ENCODE measurements around the gene CETP. TPM values are rescaled to one million over a fixed set of nuclear protein-coding genes. Genes with fewer than 3 reads are reported as not detected.
"Not testable (repeated sequence)": the region's sequence is repeated elsewhere in the genome, so short reads cannot be mapped to it uniquely, and the experiment has no call there.

The CETP gene
- total and polyA plus RNA-seq, 12 donors: 0.15 to 2.1 (median 0.31) TPM; not detected in 3

DNA sequence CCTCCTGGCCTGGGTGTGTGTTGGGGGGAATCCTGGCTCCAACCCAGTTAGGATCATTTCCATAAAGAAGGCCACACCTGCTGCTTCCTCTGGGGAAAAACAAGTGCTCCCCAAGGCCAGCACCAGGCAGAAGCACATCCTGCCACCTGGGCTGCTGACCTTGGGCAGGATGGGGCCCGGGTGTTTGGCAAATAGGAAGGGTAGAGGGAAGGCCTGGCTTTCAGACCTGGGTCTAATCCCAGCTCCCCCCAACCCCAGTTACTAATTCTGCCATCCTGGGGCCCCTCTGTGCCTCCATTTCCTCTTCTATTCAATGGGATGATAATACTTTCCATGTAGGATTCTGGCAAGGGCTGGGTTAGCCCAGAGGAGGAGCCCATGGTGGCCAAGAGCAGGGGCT, 24.6 kb downstream of the CETP start:
- Histone ChIP-seq H3K9me3 (no peaks in the 10 kb centered on the region), H3K4me3 (no peak overlapping the region), H3K36me3 (peaks cover 0 to 17% (median 0%) of the 10 kb centered on the region in 9 donors), H3K27ac (peak overlapping the region in 9 of 10 donors; percentile 54 to 75 (median 65)), H3K27me3 (no peaks in the 10 kb centered on the region), H3K4me1 (peaks cover 13 to 75% (median 59%) of the 10 kb centered on the region in 9 donors)
- intact Hi-C loops (cut with DNase I): no loop called here
- DNase-seq (no peak), ATAC-seq (no peak)
- TF ChIP-seq, protein P1, sequence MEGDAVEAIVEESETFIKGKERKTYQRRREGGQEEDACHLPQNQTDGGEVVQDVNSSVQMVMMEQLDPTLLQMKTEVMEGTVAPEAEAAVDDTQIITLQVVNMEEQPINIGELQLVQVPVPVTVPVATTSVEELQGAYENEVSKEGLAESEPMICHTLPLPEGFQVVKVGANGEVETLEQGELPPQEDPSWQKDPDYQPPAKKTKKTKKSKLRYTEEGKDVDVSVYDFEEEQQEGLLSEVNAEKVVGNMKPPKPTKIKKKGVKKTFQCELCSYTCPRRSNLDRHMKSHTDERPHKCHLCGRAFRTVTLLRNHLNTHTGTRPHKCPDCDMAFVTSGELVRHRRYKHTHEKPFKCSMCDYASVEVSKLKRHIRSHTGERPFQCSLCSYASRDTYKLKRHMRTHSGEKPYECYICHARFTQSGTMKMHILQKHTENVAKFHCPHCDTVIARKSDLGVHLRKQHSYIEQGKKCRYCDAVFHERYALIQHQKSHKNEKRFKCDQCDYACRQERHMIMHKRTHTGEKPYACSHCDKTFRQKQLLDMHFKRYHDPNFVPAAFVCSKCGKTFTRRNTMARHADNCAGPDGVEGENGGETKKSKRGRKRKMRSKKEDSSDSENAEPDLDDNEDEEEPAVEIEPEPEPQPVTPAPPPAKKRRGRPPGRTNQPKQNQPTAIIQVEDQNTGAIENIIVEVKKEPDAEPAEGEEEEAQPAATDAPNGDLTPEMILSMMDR (IDR thresholded peaks at IDR 0.05): no peak
- WGBS, 2 donors: 69 to 75% methylated on average over 1 of the region's 1 CpG

DNA sequence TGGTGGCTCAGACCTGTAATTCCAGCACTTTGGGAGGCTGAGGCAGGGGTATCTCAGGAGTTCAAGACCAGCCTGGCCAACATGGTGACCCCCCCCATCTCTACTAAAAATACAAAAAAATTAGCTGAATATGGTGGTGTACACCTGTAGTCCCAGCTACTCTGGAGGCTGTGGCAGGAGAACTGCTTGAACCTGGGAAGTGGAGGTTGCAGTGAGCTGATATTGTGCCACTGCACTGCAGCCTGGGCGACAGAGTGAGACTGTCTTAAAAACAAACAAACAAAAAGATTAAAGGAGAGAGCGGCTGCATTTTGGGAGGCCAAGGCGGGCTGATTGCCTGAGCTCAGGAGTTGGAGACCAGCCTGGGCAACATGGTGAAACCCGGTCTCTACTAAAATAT, 25.2 kb downstream of the CETP start:
- Histone ChIP-seq H3K36me3 (peaks cover 0 to 14% (median 0%) of the 10 kb centered on the region in 9 donors), H3K4me3 (peak overlapping the region in 1 of 10 donors; percentile 73), H3K27ac (peak overlapping the region in 5 of 10 donors; percentile 23 to 75 (median 65)), H3K4me1 (peaks cover 13 to 78% (median 65%) of the 10 kb centered on the region in 9 donors)
- ATAC-seq; H3K9me3 ChIP-seq; H3K27me3 ChIP-seq; intact Hi-C loops (cut with DNase I); DNase-seq: not testable (repeated sequence)
- WGBS, 2 donors: 95 to 96% methylated on average over 4 of the region's 4 CpGs

DNA sequence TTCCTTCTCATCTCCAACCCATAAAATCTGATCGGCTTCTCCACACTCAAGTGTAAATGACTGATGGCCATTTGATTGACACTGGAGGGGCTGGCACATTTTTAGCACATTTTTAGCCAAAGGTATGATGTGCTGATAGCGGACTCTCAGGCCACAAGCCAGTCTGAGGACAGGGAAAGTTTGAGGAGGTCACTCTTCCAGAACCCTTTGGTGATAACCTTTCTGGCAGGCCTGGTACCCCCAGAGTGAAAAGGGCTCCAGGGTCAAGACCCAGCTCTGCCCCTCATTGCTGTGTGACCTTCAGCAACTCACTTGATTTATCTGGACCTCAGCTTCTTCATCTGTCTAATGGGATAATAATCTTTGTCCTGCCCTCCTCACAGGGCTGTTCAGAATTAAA, 25.9 kb downstream of the CETP start:
- Histone ChIP-seq H3K9me3 (no peaks in the 10 kb centered on the region), H3K4me1 (peaks cover 13 to 86% (median 72%) of the 10 kb centered on the region in 9 donors), H3K4me3 (peak overlapping the region in 1 of 10 donors; percentile 73), H3K27ac (peak overlapping the region in 6 of 10 donors; percentile 86 to 96 (median 90)), H3K27me3 (no peaks in the 10 kb centered on the region), H3K36me3 (peaks cover 0 to 16% (median 0%) of the 10 kb centered on the region in 9 donors)
- 98 to 99% methylated on average over 2 of the region's 2 CpGs for WGBS, 2 donors
- intact Hi-C loops (cut with DNase I): no loop called here
- DNase-seq (no peak), ATAC-seq (no peak)
- TF ChIP-seq, protein P1 (IDR thresholded peaks at IDR 0.05): no peak

DNA sequence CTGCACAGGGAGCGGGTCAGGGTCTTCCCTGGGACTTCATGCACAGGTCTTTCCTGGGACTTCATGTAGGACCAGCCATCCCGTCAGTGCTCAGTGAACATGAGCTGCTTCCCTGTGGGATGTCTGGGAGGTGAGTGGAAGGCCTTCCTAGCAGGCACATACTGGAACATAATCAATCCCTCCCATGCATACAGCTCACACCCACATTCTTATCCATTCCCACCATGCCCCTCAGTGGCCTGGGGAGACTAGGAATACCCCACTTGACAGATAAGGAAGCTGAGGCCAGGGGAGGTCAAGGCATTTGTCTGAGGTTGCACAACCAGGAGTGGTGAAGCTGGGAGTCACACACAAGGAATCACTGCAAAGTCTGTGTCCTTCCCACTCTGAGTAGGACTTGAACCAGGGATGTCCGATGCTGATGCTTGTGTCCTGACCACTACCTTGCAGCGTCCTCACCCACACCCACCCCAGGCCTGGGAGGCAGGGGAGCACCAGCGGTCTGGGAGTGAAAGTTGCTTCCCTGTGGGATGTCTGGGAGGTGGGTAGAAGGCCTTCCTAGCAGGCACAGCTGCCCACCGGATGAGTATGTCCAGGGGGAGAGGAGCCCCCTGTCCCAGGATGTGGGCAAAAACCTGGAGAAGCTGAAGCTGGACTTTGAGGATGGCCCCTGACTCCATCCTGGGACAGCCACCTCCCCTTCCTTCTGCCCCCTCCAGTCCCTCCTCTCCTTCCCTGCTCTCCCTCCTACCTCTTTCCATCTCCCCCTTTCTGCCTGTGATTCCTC, 26.6 kb downstream of the CETP start:
- intact Hi-C loops (cut with DNase I): no loop called here
- Histone ChIP-seq H3K9me3 (no peaks in the 10 kb centered on the region), H3K4me3 (peak overlapping the region; percentile 53 to 91 (median 77)), H3K36me3 (peaks cover 0 to 21% (median 0%) of the 10 kb centered on the region in 9 donors), H3K4me1 (peaks cover 13 to 87% (median 70%) of the 10 kb centered on the region in 9 donors), H3K27ac (peak overlapping the region in 9 of 10 donors; percentile 82 to 96 (median 87)), H3K27me3 (no peaks in the 10 kb centered on the region)
- 65 to 74% methylated on average over 6 of the region's 6 CpGs for WGBS, 2 donors
- no peak for DNase-seq
- ATAC-seq: peak in 2 of 8 donors; percentile 12 to 19
- TF ChIP-seq, protein P1 (IDR thresholded peaks at IDR 0.05): no peak
